ENCODE measurements around the gene CCT7.
"Not testable (repeated sequence)": the region's sequence is repeated elsewhere in the genome, so short reads cannot be mapped to it uniquely, and the experiment has no call there.

Gene CCT7

DNA sequence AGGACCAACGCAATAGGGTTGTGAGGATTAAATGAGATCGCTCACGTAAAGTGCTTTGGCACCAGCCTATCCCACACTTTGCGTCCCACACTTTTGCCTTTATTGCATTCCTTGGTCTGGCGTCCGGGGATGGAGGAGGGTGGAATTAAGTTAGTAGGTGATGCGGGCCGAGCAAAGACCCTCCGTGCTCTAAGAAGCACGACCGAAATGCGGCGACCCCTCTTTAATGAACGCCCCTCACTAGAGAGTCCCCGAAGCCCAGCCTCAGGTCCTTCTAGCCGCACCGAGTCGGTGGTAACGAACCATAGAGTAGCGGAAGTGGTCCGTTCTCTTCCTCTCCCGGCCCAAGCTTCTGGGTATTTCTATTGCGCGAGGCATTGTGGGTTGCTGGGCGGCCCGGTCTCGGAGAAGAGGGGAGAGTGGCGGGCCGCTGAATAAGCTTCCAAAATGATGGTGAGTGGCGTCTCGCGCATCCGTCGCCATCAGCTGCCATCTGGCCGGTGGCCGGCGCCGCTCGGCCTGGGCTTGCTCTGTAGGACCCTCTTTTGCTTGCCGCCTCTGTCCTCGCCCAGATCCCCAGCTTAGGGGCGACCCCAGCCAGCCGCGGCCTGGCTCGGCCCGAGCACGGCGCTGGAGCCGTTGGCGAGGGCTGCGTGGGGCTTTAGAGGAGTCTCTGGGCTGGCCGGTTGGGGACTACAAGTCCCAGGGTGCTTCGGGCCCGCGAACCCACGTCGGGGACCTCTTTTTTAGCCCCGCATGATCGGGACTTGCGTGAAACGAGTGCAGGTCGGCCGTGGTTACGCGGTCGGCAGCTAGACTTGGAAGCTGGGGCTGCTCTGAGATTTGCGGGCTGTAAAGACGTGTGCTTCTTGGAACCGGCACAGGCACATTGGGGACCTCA lies at the start of gene CCT7:
Gene CCT7, plus strand, starts transcription at position 377 of the 901 bp plus-strand sequence. Its CDS starts 71 bp downstream, at position 448.
- peak; percentile 82 for DNase-seq

DNA sequence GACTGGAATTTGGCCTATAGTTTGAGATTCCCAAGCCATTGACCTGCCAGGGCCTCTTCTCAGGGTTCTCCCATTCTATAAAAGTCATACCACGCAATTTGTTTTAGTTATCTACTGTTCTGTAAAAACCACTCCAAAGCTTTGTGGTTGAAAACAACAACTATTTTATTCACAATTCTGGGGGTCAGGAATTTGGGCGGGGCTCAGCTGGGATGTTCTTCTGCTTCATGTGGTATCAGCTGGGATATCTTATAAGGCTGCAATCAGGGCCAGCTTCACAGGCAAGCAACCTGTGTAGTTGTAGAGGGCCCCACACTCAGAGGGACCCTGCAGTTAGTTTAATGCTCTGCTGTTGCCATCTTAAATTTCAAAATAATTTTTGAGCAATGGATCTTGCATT lies 48.1 kb upstream of the CCT7 start:
- no peak for DNase-seq

DNA sequence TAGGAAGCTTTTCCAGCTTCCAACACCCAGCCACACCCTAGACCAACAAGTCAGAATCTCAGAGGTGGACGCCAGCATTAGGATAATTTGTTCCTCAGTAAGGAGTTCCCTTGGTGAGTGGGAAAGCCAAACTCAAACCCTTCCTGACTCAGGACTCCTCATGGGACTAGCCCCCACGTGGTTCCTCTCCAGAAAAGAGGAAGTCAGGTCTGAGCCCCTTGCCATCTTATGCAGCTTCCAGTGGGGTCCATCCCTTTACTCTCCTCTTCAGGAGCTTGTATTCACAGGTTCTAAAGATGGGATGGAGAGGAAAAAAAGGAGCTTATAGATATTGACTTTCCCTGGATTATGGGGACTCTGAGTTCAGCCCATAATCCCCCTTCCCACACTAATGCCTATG lies 46.6 kb upstream of the CCT7 start:
- DNase-seq = no peak

DNA sequence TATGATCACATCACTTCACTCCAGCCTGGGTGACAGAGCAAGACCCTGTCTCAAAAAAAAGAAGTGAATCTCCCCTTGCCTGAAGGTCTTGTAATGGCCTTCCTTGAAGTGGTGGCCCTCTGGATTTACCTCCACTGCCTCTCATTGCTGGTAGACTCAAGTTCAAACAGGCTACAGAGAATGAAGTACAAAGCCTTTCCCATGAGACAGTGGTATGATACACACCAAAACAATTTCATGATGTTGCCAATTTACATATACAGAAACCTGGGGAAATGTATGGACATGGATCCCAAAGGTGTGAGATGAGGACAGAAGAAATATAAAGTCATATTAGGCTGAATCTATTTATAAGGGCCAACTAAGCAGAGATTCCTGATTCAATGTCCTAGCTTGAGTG lies 36.5 kb upstream of the CCT7 start:
- DNase-seq = no peak

DNA sequence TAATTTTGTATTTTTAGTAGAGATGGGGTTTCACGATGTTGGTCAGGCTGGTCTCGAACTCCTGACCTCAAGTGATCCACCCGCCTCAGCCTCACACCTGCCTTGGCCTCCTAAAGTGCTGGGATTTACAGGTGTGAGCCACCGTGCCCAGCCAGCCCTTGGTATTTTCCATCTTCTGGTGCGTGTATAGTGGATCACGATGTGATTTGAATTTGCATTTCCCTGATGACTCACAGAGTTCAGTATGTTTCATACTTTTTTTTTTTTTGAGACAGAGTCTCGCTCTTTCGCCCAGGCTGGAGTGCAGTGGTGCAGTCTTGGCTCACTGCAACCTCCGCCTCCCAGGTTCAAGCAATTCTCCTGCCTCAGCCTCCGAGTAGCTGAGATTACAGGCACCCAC lies 33.8 kb upstream of the CCT7 start:
- not testable (repeated sequence) for DNase-seq

DNA sequence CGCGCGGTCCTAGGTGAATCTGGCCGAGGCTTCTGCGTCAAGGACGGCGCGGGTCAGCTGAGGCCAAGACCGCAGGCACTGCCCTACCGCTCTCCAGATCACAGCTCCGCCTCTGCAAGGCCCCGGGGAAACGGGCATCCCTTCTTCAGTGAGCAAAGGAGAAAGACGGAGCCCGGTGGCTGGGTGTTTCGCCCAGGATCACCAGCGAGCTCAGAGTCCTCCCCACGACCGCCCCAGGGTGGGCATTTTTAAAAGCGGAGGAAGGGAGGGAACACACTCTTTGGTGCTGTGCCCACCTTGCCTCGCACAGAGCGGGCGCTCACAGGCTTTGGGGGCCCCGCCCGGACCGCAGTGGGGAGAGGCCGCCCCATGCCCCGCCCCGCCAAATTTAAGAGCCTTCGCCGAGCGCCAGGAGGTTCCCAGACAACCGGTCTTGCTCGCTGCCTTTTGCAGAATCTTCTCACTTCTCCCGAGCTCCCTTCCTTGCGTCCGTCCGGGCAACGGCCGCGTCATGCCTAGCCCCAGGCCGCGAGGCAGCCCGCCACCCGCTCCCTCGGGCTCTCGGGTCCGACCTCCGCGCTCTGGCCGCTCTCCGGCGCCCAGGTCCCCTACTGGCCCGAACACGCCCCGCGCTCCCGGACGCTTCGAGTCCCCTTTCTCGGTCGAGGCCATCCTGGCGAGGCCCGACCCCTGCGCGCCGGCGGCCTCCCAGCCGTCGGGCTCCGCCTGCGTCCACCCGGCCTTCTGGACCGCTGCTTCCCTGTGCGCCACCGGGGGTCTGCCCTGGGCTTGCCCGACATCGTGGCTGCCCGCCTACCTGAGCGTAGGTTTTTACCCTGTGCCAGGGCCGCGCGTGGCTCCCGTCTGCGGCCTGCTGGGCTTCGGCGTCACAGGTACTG lies 31.7 kb upstream of the CCT7 start, which contains the start of gene NOTO:
Gene NOTO, plus strand, starts transcription at position 419 of the 899 bp plus-strand sequence. Its CDS starts 93 bp downstream, at position 512.
- DNase-seq = no peak

DNA sequence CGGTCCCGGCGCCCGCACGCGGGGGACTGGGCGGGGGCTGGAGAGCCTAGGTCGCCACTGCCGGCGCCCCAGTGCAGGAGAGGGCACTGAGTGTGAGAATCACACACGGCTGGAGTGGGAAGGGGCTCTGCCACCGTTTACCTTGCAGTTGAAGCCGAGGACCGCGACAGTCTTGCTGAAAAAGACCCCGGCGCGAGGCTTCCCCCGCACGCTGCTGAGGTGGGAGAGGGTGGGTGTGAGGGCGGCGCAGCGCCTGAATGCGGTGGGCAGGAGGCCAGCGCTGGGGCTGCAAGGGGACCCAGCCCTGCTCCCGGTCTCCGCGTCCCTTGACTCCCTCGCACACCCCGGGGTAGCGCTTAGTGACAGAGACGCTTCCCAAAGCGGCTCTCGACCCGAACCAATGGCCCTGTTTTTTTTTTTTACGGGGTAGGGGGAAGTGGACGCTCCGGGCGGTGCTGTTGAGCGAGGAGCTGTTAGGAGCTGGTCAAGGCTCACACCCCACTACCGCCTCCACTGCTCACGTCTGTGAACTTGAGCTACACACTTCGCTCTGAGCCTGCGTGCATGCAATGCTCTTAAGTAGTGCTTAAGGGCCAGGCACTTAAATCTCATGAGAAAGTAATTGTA lies 30.9 kb upstream of the CCT7 start:
- DNase-seq = no peak

DNA sequence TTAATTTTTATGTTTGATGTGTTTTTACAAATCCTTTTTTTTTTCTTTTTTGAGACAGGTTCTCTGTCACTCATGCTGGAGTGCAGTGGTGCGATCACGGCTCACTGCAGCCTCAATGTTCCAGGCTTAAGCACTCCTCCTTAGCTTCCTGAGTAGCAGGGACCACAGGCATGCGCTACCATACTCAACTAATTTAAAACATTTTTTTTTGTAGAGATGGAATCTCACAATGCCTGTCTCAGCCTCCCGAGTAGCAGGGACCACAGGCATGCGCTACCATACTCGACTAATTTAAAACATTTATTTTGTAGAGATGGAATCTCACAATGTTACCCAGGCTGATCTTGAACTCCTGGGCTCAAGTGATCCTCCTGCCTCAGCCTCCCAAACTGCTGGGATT lies 28.5 kb upstream of the CCT7 start:
- DNase-seq = no peak

DNA sequence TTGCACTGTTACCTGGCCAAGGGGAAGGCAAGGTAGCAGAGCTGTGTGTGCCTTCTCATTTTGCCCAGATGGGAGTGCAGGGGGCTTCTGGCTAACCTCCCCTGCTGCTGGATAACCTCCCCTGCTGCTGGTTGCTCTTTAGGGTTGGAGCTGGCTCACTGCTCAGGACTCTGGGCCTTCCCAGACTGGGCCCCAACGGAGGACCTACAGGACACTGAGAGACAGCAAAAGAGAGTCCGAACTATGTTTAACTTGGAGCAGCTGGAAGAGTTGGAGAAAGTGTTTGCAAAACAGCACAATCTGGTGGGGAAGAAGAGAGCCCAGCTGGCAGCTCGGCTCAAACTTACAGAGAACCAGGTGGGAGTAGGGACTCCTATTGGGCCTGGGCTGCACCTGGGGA lies 25.9 kb upstream of the CCT7 start:
- no peak for DNase-seq

DNA sequence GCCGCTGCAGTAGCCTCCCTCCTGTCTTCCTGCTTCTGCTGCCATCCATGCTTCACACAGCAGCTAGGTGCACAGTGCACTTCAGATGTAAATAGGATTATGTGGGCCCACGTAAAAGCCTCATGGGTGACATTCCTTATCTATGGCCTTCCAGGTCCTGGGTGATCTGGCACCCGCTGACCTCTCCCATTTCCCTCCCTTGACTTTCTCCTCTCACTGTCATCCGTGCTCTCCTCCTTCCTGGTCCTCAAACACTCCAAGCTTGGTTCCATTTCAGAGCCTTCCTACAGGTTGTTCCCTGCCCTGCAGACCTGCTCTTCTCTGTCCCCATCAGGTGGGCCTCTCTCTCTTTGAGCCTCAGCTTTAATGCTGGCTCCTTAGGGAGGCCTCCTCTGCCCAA lies 24.1 kb upstream of the CCT7 start:
- DNase-seq = no peak

DNA sequence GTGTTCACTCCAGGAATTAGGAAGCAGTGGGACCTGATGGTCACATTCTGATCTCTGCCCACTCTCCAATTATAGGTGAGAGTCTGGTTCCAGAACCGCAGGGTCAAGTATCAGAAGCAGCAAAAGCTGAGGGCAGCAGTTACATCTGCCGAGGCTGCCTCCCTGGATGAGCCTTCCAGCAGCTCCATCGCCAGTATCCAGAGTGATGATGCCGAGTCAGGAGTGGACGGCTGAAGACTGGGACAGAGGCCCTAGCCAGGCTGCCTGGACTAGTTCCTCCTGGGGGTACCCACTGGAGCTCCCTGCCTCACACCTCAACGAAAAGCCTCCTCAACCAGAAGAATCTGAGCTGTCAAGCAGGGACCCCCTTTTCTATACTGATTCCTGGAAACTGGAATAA lies 23.4 kb upstream of the CCT7 start:
- no peak for DNase-seq

DNA sequence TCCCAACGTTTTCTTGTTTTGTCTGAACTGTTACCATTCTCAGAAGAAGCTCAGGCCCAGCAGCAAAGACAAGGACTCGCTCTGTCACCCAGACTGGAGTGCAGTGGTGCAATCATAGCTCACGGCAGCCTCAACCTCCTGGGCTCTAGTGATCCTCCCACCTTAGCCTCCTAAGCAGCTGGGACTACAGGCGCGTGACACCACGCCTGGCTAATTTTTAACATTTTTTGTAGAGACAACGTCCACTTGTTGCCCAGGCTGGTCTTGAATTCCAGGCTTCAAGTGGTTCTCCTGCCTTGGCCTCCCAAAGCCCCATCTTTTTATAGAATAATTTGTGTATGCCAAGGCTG lies 22.0 kb upstream of the CCT7 start:
- DNase-seq = no peak

DNA sequence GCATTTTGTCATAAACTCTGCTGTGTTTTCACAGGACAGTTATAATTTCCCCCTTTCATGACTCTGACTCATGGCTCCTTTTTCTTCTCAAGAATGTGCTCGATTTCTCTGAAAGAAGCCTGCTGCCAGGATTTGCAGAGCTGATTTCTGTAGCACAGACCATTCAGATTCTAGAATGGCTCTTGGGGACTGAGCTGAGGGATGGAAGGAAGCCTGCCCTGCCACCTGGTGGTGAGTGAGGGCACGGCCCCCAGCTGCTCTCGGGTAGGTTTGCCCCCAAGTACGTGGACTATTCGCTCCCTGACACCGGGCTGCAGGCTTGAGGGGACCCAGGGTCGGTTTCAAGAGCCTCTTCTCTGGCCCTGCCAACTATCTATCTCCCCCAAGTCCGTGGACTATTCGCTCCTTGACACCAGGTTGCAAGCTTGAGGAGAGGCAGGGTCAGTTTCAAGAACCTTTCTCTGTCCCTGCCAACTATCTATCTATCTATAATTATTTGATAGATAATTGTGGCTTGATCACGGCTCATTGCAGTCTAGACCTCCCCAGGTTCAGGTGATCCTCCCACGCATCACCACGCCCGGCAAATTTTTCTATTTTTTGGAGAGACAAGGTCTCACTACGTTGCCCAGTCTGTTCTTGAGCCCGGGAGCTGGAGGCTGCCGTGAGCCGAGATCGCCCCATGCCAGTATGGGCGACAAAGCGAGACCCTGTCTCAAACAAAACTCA lies 21.5 kb upstream of the CCT7 start:
- peak; percentile 77 for DNase-seq

DNA sequence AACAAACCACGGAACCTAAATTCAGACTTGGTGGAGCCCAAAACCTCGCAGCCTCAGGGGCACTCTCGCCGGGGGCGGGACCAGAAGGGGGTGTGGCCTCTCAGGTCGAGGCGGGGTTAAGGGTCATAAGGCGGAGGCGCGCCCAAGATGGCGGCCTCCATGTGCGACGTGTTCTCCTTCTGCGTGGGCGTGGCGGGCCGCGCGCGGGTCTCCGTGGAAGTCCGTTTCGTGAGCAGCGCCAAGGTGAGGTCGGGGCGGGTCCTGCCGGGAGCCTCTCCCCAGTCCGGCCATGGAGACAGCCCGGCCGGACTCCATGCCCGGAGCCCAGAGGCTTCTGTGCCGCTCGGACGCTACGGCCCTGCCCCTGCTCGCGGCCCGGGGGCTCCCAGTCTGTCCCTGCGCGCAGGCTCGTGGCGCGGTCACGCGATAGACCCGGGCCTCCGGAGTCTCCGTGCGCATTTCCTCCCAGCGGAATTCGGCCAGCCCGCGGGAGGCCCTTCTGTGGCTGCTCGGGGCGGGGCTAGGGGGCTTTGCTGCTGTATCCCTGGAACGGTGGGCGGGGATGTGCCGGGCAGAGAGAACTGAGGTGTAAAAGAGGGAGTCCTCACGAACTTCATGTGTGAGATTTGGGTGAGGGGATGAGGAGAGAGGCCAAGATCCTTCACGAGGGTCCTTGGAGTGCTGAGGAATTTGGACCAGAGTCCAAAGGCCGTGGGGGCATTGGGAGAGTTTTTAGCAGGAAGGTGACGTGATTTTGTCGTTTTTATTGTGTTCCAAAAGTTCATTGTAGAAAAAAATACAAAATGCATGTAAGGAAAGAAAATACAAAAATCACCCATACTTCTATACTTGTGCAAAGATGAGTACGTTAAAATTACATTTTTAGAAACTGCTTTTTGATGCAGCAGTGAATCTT lies 19.7 kb upstream of the CCT7 start, which contains the start of gene SMYD5:
Gene SMYD5, plus strand, starts transcription at position 126 of the 916 bp plus-strand sequence. Its CDS starts 22 bp downstream, at position 148.
- peak; percentile 94 for DNase-seq

DNA sequence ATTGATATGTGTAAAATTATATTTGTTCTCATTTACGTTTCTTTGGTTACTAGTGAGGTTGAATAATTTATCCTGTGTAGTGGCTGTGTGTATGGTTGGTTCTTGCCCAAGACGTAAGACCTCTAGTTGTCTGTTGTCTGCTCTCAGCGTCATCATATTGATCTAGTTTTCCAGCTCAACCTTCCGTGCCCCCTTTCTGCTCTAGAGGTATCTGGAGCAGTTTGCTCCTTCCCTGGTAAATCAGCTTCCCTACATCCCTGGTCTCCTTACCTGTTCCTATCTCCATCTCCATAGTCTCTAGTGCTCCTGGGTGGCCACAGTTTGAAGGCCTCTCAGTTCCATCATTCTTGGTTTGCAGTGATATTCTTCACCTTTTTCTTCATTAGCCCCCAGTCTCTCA lies 18.9 kb upstream of the CCT7 start:
- no peak for DNase-seq

DNA sequence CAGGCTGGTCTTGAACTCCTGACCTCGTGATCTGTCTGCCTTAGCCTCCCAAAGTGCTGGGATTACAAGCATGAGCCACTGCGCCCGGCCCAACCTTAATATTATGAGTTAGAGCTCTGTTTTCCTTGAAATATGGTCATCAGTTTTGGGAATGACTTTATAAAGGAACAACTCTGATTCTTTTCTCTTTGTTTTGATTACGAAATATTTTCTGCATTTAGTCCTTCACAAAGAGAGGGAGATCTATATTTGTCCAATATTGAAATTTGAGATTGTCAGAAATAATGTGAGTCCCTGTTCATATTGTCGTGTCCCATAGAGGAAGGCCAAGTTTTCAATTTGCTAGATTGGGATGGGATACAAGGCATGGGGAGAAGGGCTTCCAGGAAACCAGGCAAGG lies 16.9 kb upstream of the CCT7 start:
- no peak for DNase-seq

DNA sequence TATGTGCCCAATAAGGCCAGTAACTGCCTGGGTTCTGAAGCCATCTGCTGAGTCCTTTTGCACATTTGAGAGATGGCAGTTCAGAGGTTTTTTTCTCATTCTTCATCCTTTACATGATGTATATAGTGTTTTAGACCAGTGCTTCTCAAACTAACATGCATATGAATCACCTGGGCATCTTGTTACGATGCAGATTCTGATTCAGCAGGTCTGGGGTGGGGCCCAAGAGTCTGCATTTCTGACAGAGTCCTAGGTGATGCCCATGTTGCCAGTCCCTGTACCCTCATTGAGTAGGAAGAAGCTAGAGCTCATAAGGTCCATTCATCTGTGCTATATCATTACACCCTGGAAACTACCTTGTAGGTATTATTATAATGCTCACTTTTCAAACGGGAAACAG lies 16.3 kb upstream of the CCT7 start:
- no peak for DNase-seq

DNA sequence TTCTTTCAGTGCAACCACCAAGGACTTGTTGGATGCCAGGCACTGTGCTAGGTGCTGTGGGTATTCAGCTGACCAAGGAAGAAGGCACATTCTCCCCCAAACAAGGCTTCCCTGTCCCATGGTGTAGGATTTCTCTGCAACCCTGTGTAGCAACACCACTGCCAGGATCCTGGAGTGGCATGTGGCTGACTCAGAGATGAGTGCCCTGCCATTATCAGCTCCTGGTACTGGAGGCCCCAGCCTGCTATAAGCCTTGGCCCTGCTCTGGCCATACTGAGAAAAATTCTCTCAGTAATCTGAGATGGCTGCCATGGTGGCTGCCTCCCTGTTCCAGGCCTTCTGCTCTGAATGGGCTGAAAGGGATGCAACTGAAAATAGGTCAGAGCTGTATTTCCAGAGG lies 15.8 kb upstream of the CCT7 start:
- DNase-seq = no peak

DNA sequence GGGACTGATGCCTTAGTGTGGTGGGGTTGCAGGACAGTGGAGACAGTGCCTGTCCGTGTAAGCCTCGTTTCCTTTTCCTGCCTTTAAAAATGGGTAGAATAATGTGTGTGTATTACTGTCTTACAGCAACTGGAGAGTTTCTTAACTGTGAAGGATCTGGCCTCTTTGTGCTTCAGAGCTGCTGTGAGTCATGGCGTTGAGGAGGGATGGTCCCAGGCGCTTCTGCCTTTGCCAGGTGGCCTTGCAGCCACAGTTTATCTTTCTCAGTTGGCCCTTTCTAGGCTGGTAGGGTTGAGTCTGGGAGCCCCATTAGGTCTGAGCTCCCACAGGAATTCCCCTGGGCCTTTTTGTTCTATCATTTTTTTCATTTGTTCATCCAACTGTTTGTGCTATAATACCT lies 10.3 kb upstream of the CCT7 start:
- no peak for DNase-seq

DNA sequence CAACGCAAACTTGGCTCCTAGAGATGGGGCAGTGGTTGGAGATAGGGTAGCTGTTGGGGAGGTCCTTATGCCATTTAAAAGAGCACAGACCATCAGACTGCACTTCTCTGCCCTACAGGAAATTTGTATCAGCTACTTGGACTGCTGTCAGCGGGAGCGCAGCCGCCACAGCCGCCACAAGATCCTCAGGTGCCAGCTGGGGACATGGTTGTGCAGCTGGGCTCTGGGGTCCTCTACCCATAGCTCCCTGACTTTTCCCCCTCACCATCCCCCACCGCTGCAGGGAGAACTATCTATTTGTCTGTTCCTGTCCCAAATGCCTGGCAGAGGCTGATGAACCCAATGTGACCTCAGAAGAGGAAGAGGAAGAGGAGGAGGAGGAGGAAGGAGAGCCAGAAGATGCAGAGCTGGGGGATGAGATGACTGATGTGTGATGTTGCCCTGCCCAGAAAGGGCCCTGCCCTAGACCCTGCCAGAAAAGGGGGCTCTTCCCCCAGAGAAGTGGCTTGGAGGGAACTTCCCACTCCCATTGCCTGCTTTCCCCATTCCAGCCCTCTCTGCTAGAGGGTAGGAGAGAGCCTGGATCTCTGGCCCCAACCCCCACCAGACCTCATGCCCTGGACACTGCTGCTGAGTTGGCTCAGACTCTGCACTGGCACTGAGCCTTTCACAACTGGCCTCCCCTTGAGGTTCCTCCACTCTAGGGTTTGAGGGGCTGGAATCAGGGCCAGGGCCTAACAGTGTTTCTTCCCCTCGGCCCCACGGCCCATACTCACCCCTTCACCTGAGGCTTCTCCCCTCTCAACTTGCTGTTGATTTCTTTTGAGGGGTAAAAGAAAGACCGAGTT lies 8.4 kb upstream of the CCT7 start:
- DNase-seq = no peak
